Measurements from ENCODE around the gene RNASEH2A.
A peak's percentile ranks its signal among the peaks of the same experiment; 100 is the strongest.

The RNASEH2A gene

GRCh38 chr19:12802267-12803106 is 3.9 kb upstream of the RNASEH2A start:
- ATAC-seq: peak; percentile 25
- no peak for TF ChIP-seq SNAI2 (CRISPR knock-in tag; IDR thresholded peaks at IDR 0.05)

DNA sequence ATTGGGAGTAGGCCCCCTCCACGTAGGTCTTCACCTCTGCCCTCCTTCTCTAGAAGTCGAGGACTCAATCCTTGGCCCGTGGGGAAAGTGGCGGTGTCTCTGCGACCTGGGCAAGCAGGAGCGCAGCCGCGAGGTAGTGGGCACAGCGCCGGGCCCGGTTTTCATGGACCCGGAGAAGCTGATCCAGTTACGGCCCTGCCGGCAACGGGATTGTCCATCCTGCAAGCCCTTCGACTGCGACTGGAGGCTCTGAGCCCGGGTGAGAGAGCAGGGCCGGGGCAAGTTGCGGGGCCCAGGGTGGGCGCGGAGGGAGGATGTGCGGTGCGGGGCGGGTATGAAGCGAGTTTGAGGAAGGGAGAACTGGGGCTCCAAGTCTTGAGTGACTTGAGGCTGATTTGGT is 2.3 kb upstream of the RNASEH2A start:
- ATAC-seq: no peak
- TF ChIP-seq RARB (CRISPR knock-in tag; IDR thresholded peaks at IDR 0.05) (no peak), ZFP3 (CRISPR knock-in tag; IDR thresholded peaks at IDR 0.05) (no peak), ESRRG (CRISPR knock-in tag; IDR thresholded peaks at IDR 0.05) (no peak), OSR1 (CRISPR knock-in tag; IDR thresholded peaks at IDR 0.05) (no peak), TOX (CRISPR knock-in tag; IDR thresholded peaks at IDR 0.05; ENCODE audit: borderline replicate concordance) (no peak), ZC3H10 (CRISPR knock-in tag; IDR thresholded peaks at IDR 0.05) (no peak), ZNF70 (CRISPR knock-in tag; IDR thresholded peaks at IDR 0.05) (no peak), ZFP30 (CRISPR knock-in tag; IDR thresholded peaks at IDR 0.05) (no peak), GLIS3 (CRISPR knock-in tag; IDR thresholded peaks at IDR 0.05) (no peak), ZNF8 (CRISPR knock-in tag; IDR thresholded peaks at IDR 0.05) (no peak), ISL1 (CRISPR knock-in tag; IDR thresholded peaks at IDR 0.05) (no peak), ZNF565 (CRISPR knock-in tag; conservative IDR thresholded peaks at IDR 0.05; ENCODE audit: low read depth) (no peak), BACH2 (CRISPR knock-in tag; IDR thresholded peaks at IDR 0.05; ENCODE audit: borderline replicate concordance) (no peak), ARNTL (CRISPR knock-in tag; IDR thresholded peaks at IDR 0.05; ENCODE audit: borderline replicate concordance, low read depth) (no peak)
- TF ChIP-seq, protein P1, sequence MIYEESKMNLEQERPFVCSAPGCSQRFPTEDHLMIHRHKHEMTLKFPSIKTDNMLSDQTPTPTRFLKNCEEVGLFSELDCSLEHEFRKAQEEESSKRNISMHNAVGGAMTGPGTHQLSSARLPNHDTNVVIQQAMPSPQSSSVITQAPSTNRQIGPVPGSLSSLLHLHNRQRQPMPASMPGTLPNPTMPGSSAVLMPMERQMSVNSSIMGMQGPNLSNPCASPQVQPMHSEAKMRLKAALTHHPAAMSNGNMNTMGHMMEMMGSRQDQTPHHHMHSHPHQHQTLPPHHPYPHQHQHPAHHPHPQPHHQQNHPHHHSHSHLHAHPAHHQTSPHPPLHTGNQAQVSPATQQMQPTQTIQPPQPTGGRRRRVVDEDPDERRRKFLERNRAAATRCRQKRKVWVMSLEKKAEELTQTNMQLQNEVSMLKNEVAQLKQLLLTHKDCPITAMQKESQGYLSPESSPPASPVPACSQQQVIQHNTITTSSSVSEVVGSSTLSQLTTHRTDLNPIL (CRISPR knock-in tag; IDR thresholded peaks at IDR 0.05; ENCODE audit: low read depth): no peak
- TF ChIP-seq, protein P2, sequence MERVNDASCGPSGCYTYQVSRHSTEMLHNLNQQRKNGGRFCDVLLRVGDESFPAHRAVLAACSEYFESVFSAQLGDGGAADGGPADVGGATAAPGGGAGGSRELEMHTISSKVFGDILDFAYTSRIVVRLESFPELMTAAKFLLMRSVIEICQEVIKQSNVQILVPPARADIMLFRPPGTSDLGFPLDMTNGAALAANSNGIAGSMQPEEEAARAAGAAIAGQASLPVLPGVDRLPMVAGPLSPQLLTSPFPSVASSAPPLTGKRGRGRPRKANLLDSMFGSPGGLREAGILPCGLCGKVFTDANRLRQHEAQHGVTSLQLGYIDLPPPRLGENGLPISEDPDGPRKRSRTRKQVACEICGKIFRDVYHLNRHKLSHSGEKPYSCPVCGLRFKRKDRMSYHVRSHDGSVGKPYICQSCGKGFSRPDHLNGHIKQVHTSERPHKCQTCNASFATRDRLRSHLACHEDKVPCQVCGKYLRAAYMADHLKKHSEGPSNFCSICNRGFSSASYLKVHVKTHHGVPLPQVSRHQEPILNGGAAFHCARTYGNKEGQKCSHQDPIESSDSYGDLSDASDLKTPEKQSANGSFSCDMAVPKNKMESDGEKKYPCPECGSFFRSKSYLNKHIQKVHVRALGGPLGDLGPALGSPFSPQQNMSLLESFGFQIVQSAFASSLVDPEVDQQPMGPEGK (CRISPR knock-in tag; IDR thresholded peaks at IDR 0.05; ENCODE audit: borderline replicate concordance): no peak
- TF ChIP-seq, protein P3, sequence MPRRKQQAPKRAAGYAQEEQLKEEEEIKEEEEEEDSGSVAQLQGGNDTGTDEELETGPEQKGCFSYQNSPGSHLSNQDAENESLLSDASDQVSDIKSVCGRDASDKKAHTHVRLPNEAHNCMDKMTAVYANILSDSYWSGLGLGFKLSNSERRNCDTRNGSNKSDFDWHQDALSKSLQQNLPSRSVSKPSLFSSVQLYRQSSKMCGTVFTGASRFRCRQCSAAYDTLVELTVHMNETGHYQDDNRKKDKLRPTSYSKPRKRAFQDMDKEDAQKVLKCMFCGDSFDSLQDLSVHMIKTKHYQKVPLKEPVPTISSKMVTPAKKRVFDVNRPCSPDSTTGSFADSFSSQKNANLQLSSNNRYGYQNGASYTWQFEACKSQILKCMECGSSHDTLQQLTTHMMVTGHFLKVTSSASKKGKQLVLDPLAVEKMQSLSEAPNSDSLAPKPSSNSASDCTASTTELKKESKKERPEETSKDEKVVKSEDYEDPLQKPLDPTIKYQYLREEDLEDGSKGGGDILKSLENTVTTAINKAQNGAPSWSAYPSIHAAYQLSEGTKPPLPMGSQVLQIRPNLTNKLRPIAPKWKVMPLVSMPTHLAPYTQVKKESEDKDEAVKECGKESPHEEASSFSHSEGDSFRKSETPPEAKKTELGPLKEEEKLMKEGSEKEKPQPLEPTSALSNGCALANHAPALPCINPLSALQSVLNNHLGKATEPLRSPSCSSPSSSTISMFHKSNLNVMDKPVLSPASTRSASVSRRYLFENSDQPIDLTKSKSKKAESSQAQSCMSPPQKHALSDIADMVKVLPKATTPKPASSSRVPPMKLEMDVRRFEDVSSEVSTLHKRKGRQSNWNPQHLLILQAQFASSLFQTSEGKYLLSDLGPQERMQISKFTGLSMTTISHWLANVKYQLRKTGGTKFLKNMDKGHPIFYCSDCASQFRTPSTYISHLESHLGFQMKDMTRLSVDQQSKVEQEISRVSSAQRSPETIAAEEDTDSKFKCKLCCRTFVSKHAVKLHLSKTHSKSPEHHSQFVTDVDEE (CRISPR knock-in tag; IDR thresholded peaks at IDR 0.05): no peak

- ATAC-seq: no peak
- TF ChIP-seq SNAI2 (CRISPR knock-in tag; IDR thresholded peaks at IDR 0.05): no peak
- TF ChIP-seq CSDC2 (CRISPR knock-in tag; IDR thresholded peaks at IDR 0.05): no peak
- no peak for TF ChIP-seq TOX (CRISPR knock-in tag; IDR thresholded peaks at IDR 0.05; ENCODE audit: borderline replicate concordance)
- TF ChIP-seq CSRNP3 (CRISPR knock-in tag; IDR thresholded peaks at IDR 0.05): no peak
- no peak for TF ChIP-seq ISL1 (CRISPR knock-in tag; IDR thresholded peaks at IDR 0.05)
- TF ChIP-seq, protein P4, sequence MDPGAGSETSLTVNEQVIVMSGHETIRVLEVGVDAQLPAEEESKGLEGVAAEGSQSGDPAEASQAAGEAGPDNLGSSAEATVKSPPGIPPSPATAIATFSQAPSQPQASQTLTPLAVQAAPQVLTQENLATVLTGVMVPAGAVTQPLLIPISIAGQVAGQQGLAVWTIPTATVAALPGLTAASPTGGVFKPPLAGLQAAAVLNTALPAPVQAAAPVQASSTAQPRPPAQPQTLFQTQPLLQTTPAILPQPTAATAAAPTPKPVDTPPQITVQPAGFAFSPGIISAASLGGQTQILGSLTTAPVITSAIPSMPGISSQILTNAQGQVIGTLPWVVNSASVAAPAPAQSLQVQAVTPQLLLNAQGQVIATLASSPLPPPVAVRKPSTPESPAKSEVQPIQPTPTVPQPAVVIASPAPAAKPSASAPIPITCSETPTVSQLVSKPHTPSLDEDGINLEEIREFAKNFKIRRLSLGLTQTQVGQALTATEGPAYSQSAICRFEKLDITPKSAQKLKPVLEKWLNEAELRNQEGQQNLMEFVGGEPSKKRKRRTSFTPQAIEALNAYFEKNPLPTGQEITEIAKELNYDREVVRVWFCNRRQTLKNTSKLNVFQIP (CRISPR knock-in tag; IDR thresholded peaks at IDR 0.05; ENCODE audit: borderline replicate concordance, low read depth): no peak
- TF ChIP-seq GLIS3 (CRISPR knock-in tag; IDR thresholded peaks at IDR 0.05): no peak
- TF ChIP-seq ZNF565 (CRISPR knock-in tag; conservative IDR thresholded peaks at IDR 0.05; ENCODE audit: low read depth): no peak
- no peak for TF ChIP-seq ESRRG (CRISPR knock-in tag; IDR thresholded peaks at IDR 0.05)
- TF ChIP-seq ZNF70 (CRISPR knock-in tag; IDR thresholded peaks at IDR 0.05): no peak
- no peak for TF ChIP-seq RARB (CRISPR knock-in tag; IDR thresholded peaks at IDR 0.05)
- TF ChIP-seq, protein P3 (CRISPR knock-in tag; IDR thresholded peaks at IDR 0.05): no peak
- no peak for TF ChIP-seq ZFP30 (CRISPR knock-in tag; IDR thresholded peaks at IDR 0.05)
- TF ChIP-seq, protein P1 (CRISPR knock-in tag; IDR thresholded peaks at IDR 0.05; ENCODE audit: low read depth): no peak
Measured at GRCh38 chr19:12815088-12815487, 8.7 kb downstream of the RNASEH2A start.
